Mucosa of rectum (tissue), 2 donors: ENCODE measurements around the gene CUX1.

Experiments
- H3K27ac ChIP-seq, 2 donors: one replicate each; pipeline ENCODE4 v1.7.0; 2013; ENCODE audit warnings: inconsistent platforms in 2 of 2, low read depth in 2 of 2, low read length in 2 of 2
- H3K27me3 ChIP-seq, 2 donors: one replicate each; pipeline ENCODE4 v1.7.0; 2013; ENCODE audit warnings: low read length in 2 of 2; ENCODE audit not compliant: control insufficient read depth in 2 of 2, insufficient read depth in 2 of 2
- H3K36me3 ChIP-seq, 2 donors: one replicate each; pipeline ENCODE4 v1.7.0; 2013; ENCODE audit warnings: low read length in 2 of 2; ENCODE audit not compliant: control insufficient read depth in 2 of 2, insufficient read depth in 2 of 2
- H3K4me1 ChIP-seq, 2 donors: one replicate each; pipeline ENCODE4 v1.7.0; 2013; ENCODE audit warnings: low read length in 2 of 2, mild to moderate bottlenecking in 1 of 2; ENCODE audit not compliant: control insufficient read depth in 2 of 2, insufficient read depth in 2 of 2
- H3K4me3 ChIP-seq, 2 donors: one replicate each; pipeline ENCODE4 v1.7.0; 2013; ENCODE audit warnings: low read length in 2 of 2
- H3K9ac ChIP-seq, 2 donors: one replicate each; pipeline ENCODE4 v1.7.0; 2013; ENCODE audit warnings: low read length in 2 of 2, low read depth in 1 of 2, mild to moderate bottlenecking in 1 of 2
- H3K9me3 ChIP-seq, 2 donors: one replicate each; pipeline ENCODE4 v1.7.0; 2013; ENCODE audit warnings: low read length in 2 of 2; ENCODE audit not compliant: control insufficient read depth in 2 of 2
- donor health status: healthy.
- donor health status: Normal muscosa, but diverticular disease.

Gene CUX1

GRCh38 chr7:102186306-102186705, 368.9 kb downstream of the CUX1 start:
- Histone ChIP-seq H3K4me3 (no peak overlapping the region), H3K36me3 (peaks cover 30% of the 10 kb centered on the region in 2 donors), H3K4me1 (no peaks in the 10 kb centered on the region), H3K27ac (no peak overlapping the region), H3K27me3 (no peaks in the 10 kb centered on the region), H3K9ac (no peak overlapping the region), H3K9me3 (no peaks in the 10 kb centered on the region)

- Histone ChIP-seq H3K4me3 (no peak overlapping the region), H3K27me3 (no peaks in the 10 kb centered on the region), H3K36me3 (peaks cover 32 to 35% of the 10 kb centered on the region in 2 donors), H3K9me3 (no peaks in the 10 kb centered on the region), H3K27ac (no peak overlapping the region), H3K9ac (no peak overlapping the region), H3K4me1 (no peaks in the 10 kb centered on the region)
Observed at GRCh38 chr7:102188746-102189145, 371.3 kb downstream of the CUX1 start.

GRCh38 chr7:102189756-102190155, 372.3 kb downstream of the CUX1 start:
- Histone ChIP-seq H3K27ac (no peak overlapping the region), H3K4me3 (no peak overlapping the region), H3K36me3 (peaks cover 36 to 39% of the 10 kb centered on the region in 2 donors), H3K9me3 (no peaks in the 10 kb centered on the region), H3K9ac (no peak overlapping the region), H3K27me3 (no peaks in the 10 kb centered on the region), H3K4me1 (no peaks in the 10 kb centered on the region)

- no peaks in the 10 kb centered on the region for H3K27me3 ChIP-seq
- no peak overlapping the region for H3K9ac ChIP-seq
- H3K4me3 ChIP-seq, result no peak overlapping the region
- H3K9me3 ChIP-seq, result no peaks in the 10 kb centered on the region
- H3K27ac ChIP-seq, result no peak overlapping the region
- H3K36me3 ChIP-seq, result peaks cover 40 to 43% of the 10 kb centered on the region in 2 donors
- H3K4me1 ChIP-seq, result no peaks in the 10 kb centered on the region
Observed at GRCh38 chr7:102190776-102191350, 373.4 kb downstream of the CUX1 start.

- H3K36me3 ChIP-seq, result peaks cover 40 to 47% of the 10 kb centered on the region in 2 donors
- no peak overlapping the region for H3K4me3 ChIP-seq
- no peaks in the 10 kb centered on the region for H3K27me3 ChIP-seq
- H3K9me3 ChIP-seq, result no peaks in the 10 kb centered on the region
- H3K4me1 ChIP-seq, result no peaks in the 10 kb centered on the region
- H3K27ac ChIP-seq, result no peak overlapping the region
- no peak overlapping the region for H3K9ac ChIP-seq
Observed at GRCh38 chr7:102191556-102192379, 374.3 kb downstream of the CUX1 start.

- Histone ChIP-seq H3K4me3 (no peak overlapping the region), H3K27ac (no peak overlapping the region), H3K4me1 (no peaks in the 10 kb centered on the region), H3K9me3 (no peaks in the 10 kb centered on the region), H3K27me3 (no peaks in the 10 kb centered on the region), H3K9ac (no peak overlapping the region), H3K36me3 (peaks cover 49 to 54% of the 10 kb centered on the region in 2 donors)
Observed at GRCh38 chr7:102192790-102193189, 375.4 kb downstream of the CUX1 start.

GRCh38 chr7:102193806-102194205, 376.4 kb downstream of the CUX1 start:
- no peaks in the 10 kb centered on the region for H3K9me3 ChIP-seq
- no peaks in the 10 kb centered on the region for H3K4me1 ChIP-seq
- H3K9ac ChIP-seq, result no peak overlapping the region
- H3K36me3 ChIP-seq, result peaks cover 57 to 62% of the 10 kb centered on the region in 2 donors
- H3K27me3 ChIP-seq, result no peaks in the 10 kb centered on the region
- H3K27ac ChIP-seq, result no peak overlapping the region
- no peak overlapping the region for H3K4me3 ChIP-seq

- H3K27me3 ChIP-seq, result no peaks in the 10 kb centered on the region
- H3K27ac ChIP-seq, result no peak overlapping the region
- H3K9ac ChIP-seq, result no peak overlapping the region
- H3K9me3 ChIP-seq, result no peaks in the 10 kb centered on the region
- H3K4me1 ChIP-seq, result no peaks in the 10 kb centered on the region
- no peak overlapping the region for H3K4me3 ChIP-seq
- peaks cover 59 to 63% of the 10 kb centered on the region in 2 donors for H3K36me3 ChIP-seq
Observed at GRCh38 chr7:102195361-102195760, 377.9 kb downstream of the CUX1 start.

- no peak overlapping the region for H3K4me3 ChIP-seq
- H3K9ac ChIP-seq, result no peak overlapping the region
- H3K27me3 ChIP-seq, result no peaks in the 10 kb centered on the region
- H3K36me3 ChIP-seq, result peaks cover 57 to 59% of the 10 kb centered on the region in 2 donors
- H3K4me1 ChIP-seq, result no peaks in the 10 kb centered on the region
- H3K27ac ChIP-seq, result no peak overlapping the region
- no peaks in the 10 kb centered on the region for H3K9me3 ChIP-seq
Observed at GRCh38 chr7:102196028-102196427, 378.6 kb downstream of the CUX1 start.

- H3K36me3 ChIP-seq, result peaks cover 61 to 62% of the 10 kb centered on the region in 2 donors
Observed at GRCh38 chr7:102197161-102197560, 379.7 kb downstream of the CUX1 start.

More at GRCh38 chr7:102197161-102197560, 379.7 kb downstream of the CUX1 start:
- H3K4me3 ChIP-seq, result no peak overlapping the region
- no peak overlapping the region for H3K27ac ChIP-seq
- no peak overlapping the region for H3K9ac ChIP-seq
- no peaks in the 10 kb centered on the region for H3K4me1 ChIP-seq
- H3K9me3 ChIP-seq, result no peaks in the 10 kb centered on the region
- no peaks in the 10 kb centered on the region for H3K27me3 ChIP-seq
